GM10248 (cell line): ENCODE data around the gene CEP68.

Experiments
- CTCF ChIA-PET: fragments of 300-600 bp; sonication (Branson Sonifier 250); formaldehyde crosslinking; extraction: SDS; loops from one replicate; lab custom pipeline; 2021; ENCODE audit warnings: antibody characterized with exemption; lab: Yijun Ruan, JAX
- POLR2A ChIA-PET: fragments of 350-650 bp; sonication (Branson Sonifier 250); formaldehyde crosslinking; extraction: SDS; loops from one replicate; lab custom pipeline; 2020; ENCODE audit warnings: antibody characterized with exemption; lab: Yijun Ruan, JAX
- DNase-seq: peaks from one replicate; pipeline ENCODE4 v3.0.0; 2012; ENCODE audit errors: extremely low spot score
- CTCF ChIP-seq: IDR thresholded peaks from 2 replicates; pipeline ENCODE4 v1.5.1; 2012; ENCODE audit warnings: mild to moderate bottlenecking, low read depth; ENCODE audit errors: extremely low read depth, missing control alignments, control extremely low read depth

The CEP68 gene

DNA sequence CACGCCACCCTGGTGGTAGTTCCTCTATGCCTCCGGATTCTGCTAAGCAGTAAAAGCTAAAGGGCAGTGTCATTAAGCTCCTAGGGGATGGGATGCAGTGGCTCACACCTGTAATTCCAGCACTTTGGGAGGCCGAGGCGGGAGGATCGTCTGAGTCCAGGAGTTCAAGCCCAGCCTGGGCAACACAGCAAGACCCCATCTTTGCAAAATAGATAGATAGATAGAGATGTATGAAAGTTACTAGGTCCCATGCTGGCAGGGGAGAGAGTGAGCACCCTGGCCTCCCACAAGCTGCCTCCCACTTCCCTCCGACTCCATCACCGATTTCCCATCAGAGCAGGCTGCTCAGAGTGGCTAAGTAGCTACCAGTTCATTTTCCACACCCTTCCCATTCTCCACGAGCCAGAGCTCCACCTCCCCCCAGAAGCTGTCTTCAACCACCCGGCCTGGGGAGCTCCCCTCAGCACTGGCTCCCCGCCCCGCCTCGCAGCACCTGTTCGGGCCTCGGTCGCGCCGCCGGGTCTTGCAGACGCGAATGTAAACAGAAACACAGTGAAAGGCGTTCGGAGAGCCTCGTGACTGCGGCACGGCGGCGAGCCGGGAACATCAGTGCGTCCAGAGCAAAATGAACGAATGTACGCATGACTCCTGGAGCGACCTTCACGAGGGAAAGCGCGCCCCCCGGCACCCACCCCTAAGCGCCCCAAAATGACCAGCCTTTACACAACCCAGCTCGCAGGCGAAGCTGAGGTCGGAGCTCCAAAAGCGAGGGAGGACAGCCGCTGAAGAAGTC lies 598 bp upstream of the CEP68 start:
- peak; percentile 59 for DNase-seq
- no peak for TF ChIP-seq CTCF
- CTCF ChIA-PET = interaction anchor here (0.9 to 3.8 kb wide), 21 partner anchors 9 to 725 kb away, joined by 3 to 36 read pairs (median 4); no protein-coding TSS in a partner anchor
- POLR2A ChIA-PET = interaction anchor here (0.6 to 2.5 kb wide), 17 partner anchors 9 to 530 kb away, joined by 3 to 17 read pairs (median 3); partner anchors contain the start of genes ACTR2 and RAB1A

DNA sequence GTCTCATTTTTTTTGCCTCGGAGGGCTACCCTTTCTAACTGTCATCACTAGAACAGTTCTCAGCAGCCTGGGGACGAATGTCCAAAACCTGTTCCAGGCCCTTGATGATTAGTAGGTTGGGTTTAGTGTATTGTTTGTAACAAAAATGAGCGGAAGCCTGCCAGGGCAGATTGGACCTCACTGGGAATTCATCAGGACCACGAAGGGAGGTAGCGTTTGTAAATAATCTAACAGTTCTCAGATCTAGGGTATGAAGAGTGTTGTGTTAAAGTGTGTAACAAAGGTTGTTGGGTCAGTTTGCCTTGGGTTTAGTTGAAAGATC lies 799 bp downstream of the CEP68 start:
- no peak for DNase-seq
- CTCF ChIA-PET = interaction anchor here (1.4 to 3.8 kb wide), 6 partner anchors 8 to 139 kb away, joined by 4 to 36 read pairs (median 5); partner anchors contain the start of gene RAB1A
- TF ChIP-seq CTCF = no peak
- POLR2A ChIA-PET = interaction anchor here (2.5 kb wide), 1 partner anchor 8 kb away, joined by 17 read pairs; no protein-coding TSS in a partner anchor

GRCh38 chr2:65057391-65058052 lies 1.3 kb downstream of the CEP68 start:
- ChIA-PET CTCF (interaction anchor here (0.7 to 3.8 kb wide), 7 partner anchors 7 to 140 kb away, joined by 3 to 36 read pairs (median 4); partner anchors contain the start of gene RAB1A), POLR2A (interaction anchor here (0.7 to 2.5 kb wide), 2 partner anchors 7 to 417 kb away, joined by 10 to 17 read pairs; no protein-coding TSS in a partner anchor)
- no peak for TF ChIP-seq CTCF
- DNase-seq = peak; percentile 68

DNA sequence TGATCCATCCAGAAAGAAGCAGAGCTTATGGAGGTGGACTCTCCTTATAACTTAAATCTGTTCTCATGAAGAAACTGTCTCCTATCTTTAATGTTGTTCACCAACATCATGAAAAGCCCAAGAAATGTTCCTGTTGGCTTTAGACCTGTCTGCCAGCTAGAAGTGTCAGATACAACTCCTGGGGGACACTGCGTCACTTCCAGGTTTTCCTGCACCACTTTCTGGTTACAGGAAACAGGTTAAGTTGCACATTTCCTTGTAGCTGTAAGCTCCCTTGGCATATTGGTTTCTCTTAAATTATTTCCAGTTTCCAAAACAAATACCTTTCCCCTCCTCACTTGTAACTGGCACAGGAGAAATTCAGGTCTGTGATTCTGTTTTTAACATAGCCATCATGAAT lies 2.9 kb downstream of the CEP68 start:
- TF ChIP-seq CTCF = no peak
- DNase-seq = no peak
- ChIA-PET POLR2A (interaction anchor here (0.6 kb wide), 1 partner anchor 8 kb away, joined by 3 read pairs; no protein-coding TSS in a partner anchor), CTCF (interaction anchor here (1.1 to 2.4 kb wide), 4 partner anchors 19 to 128 kb away, joined by 3 to 9 read pairs (median 4); no protein-coding TSS in a partner anchor)

DNA sequence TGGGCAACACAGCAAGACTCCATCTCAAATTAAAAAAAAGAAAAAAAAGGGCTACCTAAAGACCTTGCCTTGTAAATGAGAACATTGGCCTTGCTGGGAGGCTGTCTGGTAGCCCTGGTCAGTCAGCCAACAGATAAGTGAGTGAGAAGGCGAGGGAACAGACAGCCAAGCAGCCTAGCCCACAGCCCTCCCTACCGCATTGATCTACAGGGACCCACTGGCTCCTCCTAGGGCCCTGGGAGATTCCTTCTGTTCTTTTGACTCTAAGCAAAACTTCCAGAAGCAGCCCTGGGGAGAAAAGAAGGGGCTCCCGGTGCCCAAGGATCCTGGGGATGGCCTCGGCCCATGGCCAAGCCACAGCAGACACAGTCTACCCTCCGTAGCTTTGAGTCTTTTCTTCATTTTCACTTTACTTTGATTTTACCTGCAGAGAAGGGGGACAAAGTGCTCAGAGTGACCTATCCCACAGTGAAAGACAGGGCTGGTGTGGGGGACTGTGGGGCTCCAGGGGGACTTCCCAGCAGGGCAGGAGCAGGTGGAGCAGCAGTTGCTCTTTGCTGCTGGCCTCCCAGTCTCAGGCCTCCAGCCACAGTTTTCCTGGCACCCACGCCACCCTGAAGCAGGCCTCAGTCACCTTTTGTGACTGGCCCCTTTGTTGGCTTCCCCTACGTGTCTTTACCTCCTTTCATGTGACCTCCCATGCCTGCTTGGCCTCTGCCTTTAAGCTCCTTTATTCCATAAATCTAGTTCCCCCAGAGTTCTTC lies 5.1 kb downstream of the CEP68 start:
- no peak for DNase-seq
- ChIA-PET POLR2A (no interaction called here), CTCF (interaction anchor here (1.2 to 2.4 kb wide), 4 partner anchors 109 to 143 kb away, joined by 3 to 9 read pairs (median 4); no protein-coding TSS in a partner anchor)
- no peak for TF ChIP-seq CTCF

GRCh38 chr2:65061910-65062339 lies 5.7 kb downstream of the CEP68 start:
- no peak for TF ChIP-seq CTCF
- ChIA-PET CTCF (interaction anchor here (1.3 kb wide), 1 partner anchor 109 kb away, joined by 3 read pairs; no protein-coding TSS in a partner anchor), POLR2A (interaction anchor here (0.7 kb wide), 2 partner anchors 11 to 68 kb away, joined by 5 to 7 read pairs; partner anchors contain the start of gene RAB1A)
- DNase-seq = no peak
